ENCODE results near the gene IPPK. TPM values are rescaled to one million over a fixed set of nuclear protein-coding genes. Genes with fewer than 3 reads are reported as not detected.
"Not testable (repeated sequence)": the region's sequence is repeated elsewhere in the genome, so short reads cannot be mapped to it uniquely, and the experiment has no call there.

IPPK gene
- total RNA-seq, 1 experiment from 2014 or later = 5.4 TPM

DNA sequence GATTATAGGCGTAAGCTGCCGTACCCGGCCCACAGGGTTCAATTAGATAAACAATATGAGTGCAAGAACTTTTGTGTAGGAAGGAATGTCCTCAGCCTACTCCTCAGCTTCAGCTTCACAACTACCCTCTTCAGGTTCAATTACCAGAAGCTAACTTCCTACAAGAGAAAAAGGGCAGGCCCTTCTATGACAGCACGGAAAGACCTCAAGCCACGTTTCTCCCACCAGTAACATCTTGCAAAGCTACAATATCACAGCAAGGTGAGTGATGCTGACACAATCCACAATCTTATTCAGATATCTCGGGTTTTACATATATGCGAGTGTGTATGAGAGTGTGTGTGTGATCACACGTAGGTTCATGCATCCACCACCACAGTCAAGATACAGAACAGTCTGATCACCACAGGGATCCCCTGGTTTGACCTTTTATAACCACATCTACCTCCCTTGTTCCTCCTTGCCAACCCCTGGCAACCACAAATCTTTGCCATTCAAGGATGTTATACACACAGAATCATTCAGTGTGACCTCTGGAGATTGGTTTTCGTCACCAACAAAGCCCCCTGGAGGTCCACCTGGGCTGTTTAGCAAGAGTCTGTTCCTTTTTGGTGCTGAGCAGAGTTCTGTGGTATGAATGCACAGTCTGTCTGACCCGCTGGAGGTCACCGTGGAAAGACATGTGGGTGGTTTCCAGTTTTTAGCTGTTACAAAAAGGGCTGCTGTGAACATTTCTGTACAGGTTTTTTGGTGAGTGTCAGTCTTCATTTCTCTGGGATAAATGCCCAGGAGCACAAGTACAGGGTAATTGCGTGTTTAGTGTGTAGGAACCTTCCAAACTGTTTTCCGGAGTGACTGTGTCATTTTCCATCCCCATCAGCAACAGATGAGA is 38.2 kb downstream of the IPPK start:
- no peak for ATAC-seq
- H3K36me3 ChIP-seq (ENCODE audit: control insufficient read depth, insufficient read depth, low read length) = peaks cover 5% of the 10 kb centered on the region
- no peak for DNase-seq (ENCODE audit: low read depth, low spot score)
- H3K4me1 ChIP-seq (ENCODE audit: control insufficient read depth, insufficient read depth, low read length) = no peaks in the 10 kb centered on the region
- ChIA-PET CTCF (no interaction called here), POLR2A (no interaction called here)
- intact Hi-C loops (cut with micrococcal nuclease; ENCODE audit: unreplicated experiment) (no loop called here), in situ Hi-C loops (cut with HindIII; ENCODE audit: low pct_unique_long_range_greater_than_20kb, low sequenced_read_pairs) (no loop called here)
- H3K27me3 ChIP-seq (ENCODE audit: control insufficient read depth, insufficient read depth, low read length) = no peaks in the 10 kb centered on the region
- BruUV-seq (replicated peaks) = no TSS peak
- no peak overlapping the region for H3K4me3 ChIP-seq (ENCODE audit: low read depth in 2 of 2, low read length in 2 of 2)
- no peak overlapping the region for H3K27ac ChIP-seq (ENCODE audit: low read length)
- no peaks in the 10 kb centered on the region for H3K9me3 ChIP-seq (ENCODE audit: control insufficient read depth, insufficient read depth, low read depth, low read length)
- TF ChIP-seq, protein P1, sequence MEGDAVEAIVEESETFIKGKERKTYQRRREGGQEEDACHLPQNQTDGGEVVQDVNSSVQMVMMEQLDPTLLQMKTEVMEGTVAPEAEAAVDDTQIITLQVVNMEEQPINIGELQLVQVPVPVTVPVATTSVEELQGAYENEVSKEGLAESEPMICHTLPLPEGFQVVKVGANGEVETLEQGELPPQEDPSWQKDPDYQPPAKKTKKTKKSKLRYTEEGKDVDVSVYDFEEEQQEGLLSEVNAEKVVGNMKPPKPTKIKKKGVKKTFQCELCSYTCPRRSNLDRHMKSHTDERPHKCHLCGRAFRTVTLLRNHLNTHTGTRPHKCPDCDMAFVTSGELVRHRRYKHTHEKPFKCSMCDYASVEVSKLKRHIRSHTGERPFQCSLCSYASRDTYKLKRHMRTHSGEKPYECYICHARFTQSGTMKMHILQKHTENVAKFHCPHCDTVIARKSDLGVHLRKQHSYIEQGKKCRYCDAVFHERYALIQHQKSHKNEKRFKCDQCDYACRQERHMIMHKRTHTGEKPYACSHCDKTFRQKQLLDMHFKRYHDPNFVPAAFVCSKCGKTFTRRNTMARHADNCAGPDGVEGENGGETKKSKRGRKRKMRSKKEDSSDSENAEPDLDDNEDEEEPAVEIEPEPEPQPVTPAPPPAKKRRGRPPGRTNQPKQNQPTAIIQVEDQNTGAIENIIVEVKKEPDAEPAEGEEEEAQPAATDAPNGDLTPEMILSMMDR (IDR thresholded peaks at IDR 0.05) = no peak
- no peak for TF ChIP-seq SIN3A (IDR thresholded peaks at IDR 0.05; ENCODE audit: borderline replicate concordance, insufficient read depth, low read depth, low read length)
- TF ChIP-seq POLR2AphosphoS5 (IDR thresholded peaks at IDR 0.05; ENCODE audit: low read depth, low read length) = no peak
- TF ChIP-seq TCF7L2 (IDR thresholded peaks at IDR 0.05; ENCODE audit: low read depth, low read length) = no peak

DNA sequence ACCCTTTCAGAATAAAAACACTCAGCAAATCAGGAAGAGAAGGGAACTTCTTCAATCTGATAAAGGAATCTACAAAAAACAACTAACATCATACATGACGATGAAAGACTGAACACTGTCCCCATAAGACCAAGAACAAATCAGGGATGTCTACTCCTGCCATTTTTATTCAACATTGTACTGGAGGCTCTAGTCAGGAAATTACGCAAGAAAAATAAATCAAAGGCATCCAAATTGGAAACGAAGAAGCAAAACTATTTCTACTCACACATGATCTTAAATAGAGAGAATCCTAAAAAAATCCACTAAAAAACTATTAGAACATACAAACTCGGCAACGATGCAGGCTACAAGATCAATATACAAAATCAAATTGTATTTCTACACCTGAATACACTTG is 42.3 kb downstream of the IPPK start:
- no peak overlapping the region for H3K27ac ChIP-seq (ENCODE audit: low read length)
- DNase-seq (ENCODE audit: low read depth, low spot score) (no peak), ATAC-seq (no peak)
- H3K27me3 ChIP-seq (ENCODE audit: control insufficient read depth, insufficient read depth, low read length) = no peaks in the 10 kb centered on the region
- ChIA-PET POLR2A (no interaction called here), CTCF (no interaction called here)
- intact Hi-C loops (cut with micrococcal nuclease; ENCODE audit: unreplicated experiment) = no loop called here
- no peaks in the 10 kb centered on the region for H3K4me1 ChIP-seq (ENCODE audit: control insufficient read depth, insufficient read depth, low read length)
- no peak overlapping the region for H3K4me3 ChIP-seq (ENCODE audit: low read depth in 2 of 2, low read length in 2 of 2)
- in situ Hi-C loops (cut with HindIII; ENCODE audit: low pct_unique_long_range_greater_than_20kb, low sequenced_read_pairs) = no loop called here
- TF ChIP-seq, protein P1 (IDR thresholded peaks at IDR 0.05) = no peak
- 0 out of 2 replicates have a peak, but pooled peaks cover 2% of the 10 kb centered on the region for H3K36me3 ChIP-seq (ENCODE audit: control insufficient read depth, insufficient read depth, low read length)
- no TSS peak for BruUV-seq (replicated peaks)
- no peaks in the 10 kb centered on the region for H3K9me3 ChIP-seq (ENCODE audit: control insufficient read depth, insufficient read depth, low read depth, low read length)

DNA sequence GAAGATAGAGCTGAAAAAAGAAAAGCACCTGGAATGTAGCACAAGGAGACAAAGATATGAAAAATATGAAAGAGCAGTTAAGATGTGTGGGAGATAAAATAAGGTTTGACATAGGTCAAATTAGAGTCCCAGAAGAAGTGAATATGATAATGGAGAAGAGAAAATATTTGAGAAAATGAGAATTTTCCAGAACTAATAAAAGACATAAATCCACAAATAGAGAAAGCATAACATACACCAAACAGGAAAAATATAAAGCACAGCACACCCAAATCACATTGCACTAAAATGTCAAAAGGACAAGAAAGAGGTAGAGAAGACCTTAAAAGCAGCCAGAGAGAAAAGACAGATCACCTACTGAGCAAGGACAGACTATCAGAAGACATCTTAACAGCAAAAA is 43.4 kb downstream of the IPPK start:
- no peak overlapping the region for H3K27ac ChIP-seq (ENCODE audit: low read length)
- H3K4me1 ChIP-seq (ENCODE audit: control insufficient read depth, insufficient read depth, low read length) = no peaks in the 10 kb centered on the region
- no peak overlapping the region for H3K4me3 ChIP-seq (ENCODE audit: low read depth in 2 of 2, low read length in 2 of 2)
- no TSS peak for BruUV-seq (replicated peaks)
- POLR2A ChIA-PET = no interaction called here
- DNase-seq (ENCODE audit: low read depth, low spot score) (no peak), ATAC-seq (no peak)
- H3K27me3 ChIP-seq (ENCODE audit: control insufficient read depth, insufficient read depth, low read length) = no peaks in the 10 kb centered on the region
- no peaks in the 10 kb centered on the region for H3K36me3 ChIP-seq (ENCODE audit: control insufficient read depth, insufficient read depth, low read length)
- intact Hi-C loops (cut with micrococcal nuclease; ENCODE audit: unreplicated experiment) (no loop called here), in situ Hi-C loops (cut with HindIII; ENCODE audit: low pct_unique_long_range_greater_than_20kb, low sequenced_read_pairs) (no loop called here)
- H3K9me3 ChIP-seq (ENCODE audit: control insufficient read depth, insufficient read depth, low read depth, low read length) = no peaks in the 10 kb centered on the region
- TF ChIP-seq TCF7L2 (IDR thresholded peaks at IDR 0.05; ENCODE audit: low read depth, low read length) (no peak), POLR2AphosphoS5 (IDR thresholded peaks at IDR 0.05; ENCODE audit: low read depth, low read length) (no peak), SIN3A (IDR thresholded peaks at IDR 0.05; ENCODE audit: borderline replicate concordance, insufficient read depth, low read depth, low read length) (no peak)
- TF ChIP-seq, protein P2, sequence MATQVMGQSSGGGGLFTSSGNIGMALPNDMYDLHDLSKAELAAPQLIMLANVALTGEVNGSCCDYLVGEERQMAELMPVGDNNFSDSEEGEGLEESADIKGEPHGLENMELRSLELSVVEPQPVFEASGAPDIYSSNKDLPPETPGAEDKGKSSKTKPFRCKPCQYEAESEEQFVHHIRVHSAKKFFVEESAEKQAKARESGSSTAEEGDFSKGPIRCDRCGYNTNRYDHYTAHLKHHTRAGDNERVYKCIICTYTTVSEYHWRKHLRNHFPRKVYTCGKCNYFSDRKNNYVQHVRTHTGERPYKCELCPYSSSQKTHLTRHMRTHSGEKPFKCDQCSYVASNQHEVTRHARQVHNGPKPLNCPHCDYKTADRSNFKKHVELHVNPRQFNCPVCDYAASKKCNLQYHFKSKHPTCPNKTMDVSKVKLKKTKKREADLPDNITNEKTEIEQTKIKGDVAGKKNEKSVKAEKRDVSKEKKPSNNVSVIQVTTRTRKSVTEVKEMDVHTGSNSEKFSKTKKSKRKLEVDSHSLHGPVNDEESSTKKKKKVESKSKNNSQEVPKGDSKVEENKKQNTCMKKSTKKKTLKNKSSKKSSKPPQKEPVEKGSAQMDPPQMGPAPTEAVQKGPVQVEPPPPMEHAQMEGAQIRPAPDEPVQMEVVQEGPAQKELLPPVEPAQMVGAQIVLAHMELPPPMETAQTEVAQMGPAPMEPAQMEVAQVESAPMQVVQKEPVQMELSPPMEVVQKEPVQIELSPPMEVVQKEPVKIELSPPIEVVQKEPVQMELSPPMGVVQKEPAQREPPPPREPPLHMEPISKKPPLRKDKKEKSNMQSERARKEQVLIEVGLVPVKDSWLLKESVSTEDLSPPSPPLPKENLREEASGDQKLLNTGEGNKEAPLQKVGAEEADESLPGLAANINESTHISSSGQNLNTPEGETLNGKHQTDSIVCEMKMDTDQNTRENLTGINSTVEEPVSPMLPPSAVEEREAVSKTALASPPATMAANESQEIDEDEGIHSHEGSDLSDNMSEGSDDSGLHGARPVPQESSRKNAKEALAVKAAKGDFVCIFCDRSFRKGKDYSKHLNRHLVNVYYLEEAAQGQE (IDR thresholded peaks at IDR 0.05; ENCODE audit: insufficient read depth in 1 of 2, low read depth in 2 of 2, low read length in 1 of 2) = no peak
- TF ChIP-seq, protein P1 (IDR thresholded peaks at IDR 0.05) = no peak
- CTCF ChIA-PET = interaction anchor here (0.6 kb wide), 1 partner anchor 415 kb away, joined by 4 read pairs; no protein-coding TSS in a partner anchor

DNA sequence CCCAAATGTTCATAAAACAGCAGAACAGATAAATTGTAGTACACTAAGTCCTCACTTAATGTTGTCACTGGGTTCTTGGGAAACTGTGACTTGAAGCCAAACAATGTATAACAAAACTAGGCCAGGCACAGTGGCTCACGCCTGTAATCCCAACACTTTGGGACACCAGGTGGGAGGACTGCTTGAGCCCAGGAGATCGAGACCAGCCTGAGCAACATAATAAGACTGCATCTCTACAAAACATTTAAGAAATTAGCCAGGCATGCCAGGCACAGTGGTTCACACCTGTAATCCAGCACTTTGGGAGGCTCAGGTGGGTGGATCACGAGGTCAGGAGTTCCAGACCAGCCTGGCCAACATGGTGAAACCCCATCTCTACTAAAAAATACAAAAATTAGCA is 46.0 kb downstream of the IPPK start:
- H3K36me3 ChIP-seq (ENCODE audit: control insufficient read depth, insufficient read depth, low read length); H3K27me3 ChIP-seq (ENCODE audit: control insufficient read depth, insufficient read depth, low read length); POLR2A ChIA-PET; ATAC-seq; H3K27ac ChIP-seq (ENCODE audit: low read length); CTCF ChIA-PET; BruUV-seq (replicated peaks); DNase-seq (ENCODE audit: low read depth, low spot score); intact Hi-C loops (cut with micrococcal nuclease; ENCODE audit: unreplicated experiment); H3K4me1 ChIP-seq (ENCODE audit: control insufficient read depth, insufficient read depth, low read length); in situ Hi-C loops (cut with HindIII; ENCODE audit: low pct_unique_long_range_greater_than_20kb, low sequenced_read_pairs); H3K4me3 ChIP-seq (ENCODE audit: low read depth in 2 of 2, low read length in 2 of 2); H3K9me3 ChIP-seq (ENCODE audit: control insufficient read depth, insufficient read depth, low read depth, low read length): not testable (repeated sequence)
